ENCODE measurements around the gene WDFY4.
A peak's percentile ranks its signal among the peaks of the same experiment; 100 is the strongest.

WDFY4 gene

GRCh38 chr10:48777110-48777509, 92.4 kb downstream of the WDFY4 start:
- DNase-seq: no peak

GRCh38 chr10:48778193-48778857, 93.7 kb downstream of the WDFY4 start:
- DNase-seq: no peak

- DNase-seq: no peak
Observed at GRCh38 chr10:48779077-48779476, 94.4 kb downstream of the WDFY4 start.

- DNase-seq: no peak
Observed at GRCh38 chr10:48779546-48780152, 95.0 kb downstream of the WDFY4 start.

- no peak for DNase-seq
Observed at GRCh38 chr10:48780341-48780740, 95.7 kb downstream of the WDFY4 start.

GRCh38 chr10:48782386-48782785, 97.7 kb downstream of the WDFY4 start:
- DNase-seq: no peak

- no peak for DNase-seq
Observed at GRCh38 chr10:48784031-48784430, 99.4 kb downstream of the WDFY4 start.

GRCh38 chr10:48785796-48786195, 101.1 kb downstream of the WDFY4 start:
- DNase-seq: no peak

GRCh38 chr10:48786606-48787282, 102.1 kb downstream of the WDFY4 start:
- DNase-seq: no peak

GRCh38 chr10:48788554-48788953, 103.9 kb downstream of the WDFY4 start:
- peak; percentile 15 for DNase-seq

GRCh38 chr10:48789486-48790456, 105.1 kb downstream of the WDFY4 start:
- no peak for DNase-seq

GRCh38 chr10:48790457-48791044, 105.9 kb downstream of the WDFY4 start:
- no peak for DNase-seq

GRCh38 chr10:48791267-48791928, 106.7 kb downstream of the WDFY4 start:
- no peak for DNase-seq

GRCh38 chr10:48792121-48792520, 107.4 kb downstream of the WDFY4 start:
- DNase-seq: no peak

GRCh38 chr10:48792687-48793096, 108.0 kb downstream of the WDFY4 start:
- DNase-seq: no peak

GRCh38 chr10:48794074-48794473, 109.4 kb downstream of the WDFY4 start:
- no peak for DNase-seq

GRCh38 chr10:48796713-48797245, 112.1 kb downstream of the WDFY4 start:
- no peak for DNase-seq

- no peak for DNase-seq
Observed at GRCh38 chr10:48797830-48798229, 113.2 kb downstream of the WDFY4 start.

- no peak for DNase-seq
Observed at GRCh38 chr10:48798481-48799254, 114.0 kb downstream of the WDFY4 start.

GRCh38 chr10:48799341-48800006, 114.8 kb downstream of the WDFY4 start:
- no peak for DNase-seq

Measured in NCI-H526 treated with DMSO at 0.1 percent for 48 hours (cell line).